Activated T-helper 2 cell treated with anti-CD3 and anti-CD28 coated beads, Interferon-gamma antibody, Interleukin-2, Interleukin-4, amounts not matched to agents 10 μg/mL and 5 μg/mL and 100 μg/mL, durations not matched to agents 14 hours and 24 hours and 36 hours (primary cell): Measurements from ENCODE around the gene TCEAL8. TPM values are rescaled to one million over a fixed set of nuclear protein-coding genes. Genes with fewer than 3 reads are reported as not detected.

ENCODE experiments used
- DNase-seq: peaks from one replicate; pipeline ENCODE4 v3.0.0; 2021; ENCODE audit warnings: low spot score
- H3K27ac Mint-ChIP-seq: one replicate; pipeline ENCODE4 v1.8.0; 2021; ENCODE audit warnings: mixed read lengths
- H3K27me3 Mint-ChIP-seq: one replicate; pipeline ENCODE4 v1.8.0; 2021; ENCODE audit warnings: low read depth, mixed read lengths
- H3K36me3 Mint-ChIP-seq: one replicate; pipeline ENCODE4 v1.8.0; 2021; ENCODE audit warnings: low read depth, mixed read lengths
- H3K4me1 Mint-ChIP-seq: one replicate; pipeline ENCODE4 v1.8.0; 2021; ENCODE audit warnings: low read depth, mixed read lengths
- H3K4me3 Mint-ChIP-seq: one replicate; pipeline ENCODE4 v1.8.0; 2021; ENCODE audit warnings: low read depth, mild to moderate bottlenecking, moderate library complexity, mixed read lengths
- H3K9me3 Mint-ChIP-seq: one replicate; pipeline ENCODE4 v1.8.0; 2021; ENCODE audit warnings: mixed read lengths
- intact Hi-C: fragments of 100-400 bp; cut with micrococcal nuclease; formaldehyde crosslinking; loops from one replicate; pipeline ENCODE4 v1.15.1; 2023
- total RNA-seq: library from RNA; stranded (reverse); gene quantifications from 2 replicates; pipeline ENCODE4 v1.2.3, GENCODE V29; 2022

The TCEAL8 gene, protein sequence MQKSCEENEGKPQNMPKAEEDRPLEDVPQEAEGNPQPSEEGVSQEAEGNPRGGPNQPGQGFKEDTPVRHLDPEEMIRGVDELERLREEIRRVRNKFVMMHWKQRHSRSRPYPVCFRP
- 28.1 and 30.1 TPM in 2 replicates for total RNA-seq

DNA sequence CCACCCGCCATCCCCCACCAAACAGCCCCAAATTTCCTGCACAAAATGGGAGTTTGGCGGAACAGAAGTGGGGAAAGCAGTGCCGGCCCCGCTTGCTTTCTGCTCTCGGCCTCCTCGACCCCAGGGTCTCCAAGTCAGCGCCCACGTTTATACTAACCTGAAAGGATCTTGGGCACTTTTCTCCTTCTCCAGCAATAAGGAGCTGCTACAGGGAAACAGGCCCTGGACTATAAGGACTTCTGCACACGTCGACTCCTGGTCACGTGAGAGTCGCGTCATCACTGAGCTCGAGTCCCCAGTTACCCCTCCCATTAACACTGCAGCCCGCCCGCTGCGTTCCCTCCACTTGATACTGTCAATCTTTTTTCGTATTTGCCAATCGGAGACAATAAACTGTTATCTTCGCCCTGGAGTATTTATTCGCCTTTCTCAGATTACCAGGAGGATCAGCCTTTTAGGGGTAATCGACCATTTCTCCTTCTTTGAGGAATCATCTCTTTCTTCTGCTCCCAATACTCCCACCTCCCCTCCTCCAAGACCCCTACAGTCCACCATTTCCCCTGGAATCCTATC lies at the start of gene TCEAL8:
TCEAL8 (minus strand) TSS at position 235 of the 573 bp plus-strand sequence. CDS start 1,176 bp downstream, outside the sequence.
- intact Hi-C loops, result loop anchor here (2.0 kb wide), 1 partner anchor 40 kb away; the partner anchor contains the start of gene BEX4
- DNase-seq, result peak; percentile 42
- peak within 1 kb of the TSS; percentile 98 for H3K4me3 Mint-ChIP-seq
- H3K9me3 Mint-ChIP-seq, result no peaks in the 10 kb centered on the region
- peaks cover 4% of the 10 kb centered on the region for H3K27me3 Mint-ChIP-seq
- peaks cover 22% of the 10 kb centered on the region for H3K36me3 Mint-ChIP-seq
- peak within 1 kb of the TSS; percentile 96 for H3K27ac Mint-ChIP-seq
- peaks cover 15% of the 10 kb centered on the region for H3K4me1 Mint-ChIP-seq

DNA sequence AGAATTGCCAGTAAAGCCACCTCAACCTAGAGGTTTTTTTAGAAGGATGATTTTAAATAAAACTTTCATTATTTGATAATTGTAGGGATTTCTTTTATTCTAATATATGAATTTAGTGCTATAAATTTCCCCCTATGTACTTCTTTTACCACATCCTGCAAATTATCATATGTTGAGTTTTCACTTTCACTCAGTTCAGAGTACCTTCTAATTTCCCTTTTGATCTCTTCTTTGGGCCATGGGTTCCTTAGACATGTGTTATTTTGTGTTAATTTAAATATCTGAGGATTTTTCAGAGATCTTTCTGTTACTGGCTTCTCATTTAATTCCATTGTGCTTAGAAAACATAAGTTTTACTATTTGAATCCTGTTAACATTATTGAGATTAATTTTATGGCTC lies 49.8 kb upstream of the TCEAL8 start:
- Mint-ChIP-seq H3K9me3 (no peaks in the 10 kb centered on the region), H3K27me3 (no peaks in the 10 kb centered on the region), H3K4me3 (no peak overlapping the region), H3K4me1 (peaks cover 3% of the 10 kb centered on the region), H3K36me3 (no peaks in the 10 kb centered on the region), H3K27ac (no peak overlapping the region)
- intact Hi-C loops, result no loop called here
- no peak for DNase-seq

- H3K4me1 Mint-ChIP-seq, result no peaks in the 10 kb centered on the region
- H3K27me3 Mint-ChIP-seq, result peaks cover 5% of the 10 kb centered on the region
- H3K4me3 Mint-ChIP-seq, result no peak overlapping the region
- H3K36me3 Mint-ChIP-seq, result no peaks in the 10 kb centered on the region
- H3K9me3 Mint-ChIP-seq, result no peaks in the 10 kb centered on the region
- DNase-seq, result no peak
- no peak overlapping the region for H3K27ac Mint-ChIP-seq
- intact Hi-C loops, result no loop called here
Observed at GRCh38 chrX:103293118-103293517, 38.2 kb upstream of the TCEAL8 start.

DNA sequence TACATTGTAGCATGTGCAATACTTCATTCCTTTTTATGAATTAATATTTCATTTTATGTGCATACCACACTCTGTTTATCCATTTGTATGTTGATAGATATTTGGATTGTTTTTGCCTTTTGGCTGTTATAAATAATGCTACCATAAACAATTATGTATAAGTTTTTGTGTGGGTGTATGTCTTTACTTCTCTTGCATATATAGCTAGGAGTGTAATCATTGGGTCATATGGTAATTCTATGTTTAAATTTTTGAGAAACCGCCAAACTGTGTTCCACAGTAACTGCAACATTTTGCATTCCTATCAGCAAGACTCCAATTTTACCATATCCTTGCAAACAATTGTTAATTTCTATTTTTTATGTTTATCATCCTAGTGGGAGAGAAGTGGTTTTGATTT lies 24.7 kb upstream of the TCEAL8 start:
- Mint-ChIP-seq H3K27me3 (peaks cover 35% of the 10 kb centered on the region), H3K27ac (no peak overlapping the region), H3K36me3 (no peaks in the 10 kb centered on the region), H3K4me1 (peaks cover 2% of the 10 kb centered on the region), H3K4me3 (no peak overlapping the region), H3K9me3 (no peaks in the 10 kb centered on the region)
- intact Hi-C loops, result no loop called here
- DNase-seq, result no peak

DNA sequence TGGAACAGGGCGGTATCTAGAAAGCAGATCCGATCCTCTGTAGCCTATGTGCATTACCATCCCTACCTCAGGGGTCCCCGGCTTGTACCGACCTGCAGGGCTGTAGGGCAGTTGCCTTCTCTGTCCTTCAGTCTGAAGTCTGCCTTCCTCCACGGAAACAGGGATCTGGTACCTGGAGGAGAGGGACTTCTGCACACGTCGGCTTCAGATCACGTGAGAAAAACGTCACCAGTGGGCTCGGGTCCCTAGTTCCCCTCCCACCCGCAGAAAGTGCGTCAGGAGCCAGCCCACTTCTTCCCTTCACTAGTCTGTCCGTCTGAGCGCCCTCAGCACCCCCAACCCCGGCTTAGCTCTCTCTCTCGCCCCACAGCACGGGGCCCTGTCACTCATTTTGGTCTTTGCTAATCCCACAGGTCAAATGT lies 21.6 kb upstream of the TCEAL8 start, which contains the start of gene TCEAL5:
TCEAL5 (minus strand) TSS at position 170 of the 422 bp plus-strand sequence. CDS start 2,187 bp downstream, outside the sequence.
- Mint-ChIP-seq H3K9me3 (no peaks in the 10 kb centered on the region), H3K4me1 (peaks cover 2% of the 10 kb centered on the region), H3K27me3 (peaks cover 46% of the 10 kb centered on the region), H3K4me3 (no peak within 1 kb of the TSS), H3K27ac (no peak within 1 kb of the TSS), H3K36me3 (no peaks in the 10 kb centered on the region)
- intact Hi-C loops, result no loop called here
- DNase-seq, result no peak

- intact Hi-C loops, result no loop called here
- Mint-ChIP-seq H3K36me3 (no peaks in the 10 kb centered on the region), H3K9me3 (no peaks in the 10 kb centered on the region), H3K27me3 (peaks cover 49% of the 10 kb centered on the region), H3K4me1 (peaks cover 2% of the 10 kb centered on the region), H3K4me3 (no peak overlapping the region), H3K27ac (no peak overlapping the region)
- DNase-seq, result no peak
Observed at GRCh38 chrX:103275947-103276567, 21.1 kb upstream of the TCEAL8 start.

GRCh38 chrX:103274284-103274683 lies 19.3 kb upstream of the TCEAL8 start:
- intact Hi-C loops, result no loop called here
- no peak for DNase-seq

DNA sequence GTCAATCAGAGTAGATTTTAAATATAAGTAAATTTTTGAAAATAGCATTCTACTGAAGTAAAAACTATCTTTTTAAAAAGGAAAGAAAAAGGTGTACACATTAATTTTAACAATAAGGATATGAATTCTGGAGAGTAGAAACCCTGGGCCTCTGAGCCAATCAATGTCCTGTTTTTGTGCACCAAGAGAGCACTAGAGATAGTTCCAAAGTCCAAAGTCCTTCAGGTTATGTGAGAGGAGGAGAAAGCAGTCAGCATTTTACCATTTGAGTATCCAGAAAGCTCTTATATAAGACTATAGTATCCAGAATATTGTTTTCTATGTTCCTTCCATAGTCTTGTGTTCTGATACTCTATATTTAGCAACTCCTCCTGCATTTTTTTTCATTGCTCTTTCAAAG lies 3.3 kb upstream of the TCEAL8 start:
- Mint-ChIP-seq H3K4me3 (no peak overlapping the region), H3K27me3 (peaks cover 12% of the 10 kb centered on the region), H3K9me3 (no peaks in the 10 kb centered on the region), H3K27ac (no peak overlapping the region), H3K4me1 (peaks cover 15% of the 10 kb centered on the region), H3K36me3 (peaks cover 16% of the 10 kb centered on the region)
- no peak for DNase-seq
- intact Hi-C loops, result no loop called here

More at GRCh38 chrX:103274284-103274683, 19.3 kb upstream of the TCEAL8 start:
- Mint-ChIP-seq H3K4me3 (no peak overlapping the region), H3K27me3 (peaks cover 45% of the 10 kb centered on the region), H3K4me1 (peaks cover 2% of the 10 kb centered on the region), H3K27ac (no peak overlapping the region), H3K36me3 (no peaks in the 10 kb centered on the region), H3K9me3 (no peaks in the 10 kb centered on the region)

DNA sequence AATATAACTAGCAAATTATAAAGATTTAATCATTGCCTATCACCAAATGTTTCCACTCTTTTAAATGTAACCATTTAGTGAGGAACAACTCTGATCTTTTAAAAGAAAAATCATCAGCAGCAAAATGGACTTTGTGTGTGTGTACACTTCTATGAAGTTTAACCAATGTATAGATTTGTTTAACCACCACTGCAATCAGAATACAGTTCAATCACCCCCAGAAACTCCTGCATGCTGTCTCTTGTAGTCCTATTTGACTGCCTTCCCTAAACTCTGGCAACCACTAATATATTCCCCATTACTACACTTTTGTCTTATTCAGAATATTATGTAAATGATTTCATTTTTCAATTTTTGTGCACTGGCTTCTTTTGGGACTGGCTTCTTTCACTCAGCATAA lies 1.7 kb upstream of the TCEAL8 start:
- Mint-ChIP-seq H3K4me3 (no peak overlapping the region), H3K4me1 (peaks cover 15% of the 10 kb centered on the region), H3K36me3 (peaks cover 22% of the 10 kb centered on the region), H3K27ac (no peak overlapping the region), H3K9me3 (no peaks in the 10 kb centered on the region), H3K27me3 (peaks cover 8% of the 10 kb centered on the region)
- intact Hi-C loops, result no loop called here
- no peak for DNase-seq

DNA sequence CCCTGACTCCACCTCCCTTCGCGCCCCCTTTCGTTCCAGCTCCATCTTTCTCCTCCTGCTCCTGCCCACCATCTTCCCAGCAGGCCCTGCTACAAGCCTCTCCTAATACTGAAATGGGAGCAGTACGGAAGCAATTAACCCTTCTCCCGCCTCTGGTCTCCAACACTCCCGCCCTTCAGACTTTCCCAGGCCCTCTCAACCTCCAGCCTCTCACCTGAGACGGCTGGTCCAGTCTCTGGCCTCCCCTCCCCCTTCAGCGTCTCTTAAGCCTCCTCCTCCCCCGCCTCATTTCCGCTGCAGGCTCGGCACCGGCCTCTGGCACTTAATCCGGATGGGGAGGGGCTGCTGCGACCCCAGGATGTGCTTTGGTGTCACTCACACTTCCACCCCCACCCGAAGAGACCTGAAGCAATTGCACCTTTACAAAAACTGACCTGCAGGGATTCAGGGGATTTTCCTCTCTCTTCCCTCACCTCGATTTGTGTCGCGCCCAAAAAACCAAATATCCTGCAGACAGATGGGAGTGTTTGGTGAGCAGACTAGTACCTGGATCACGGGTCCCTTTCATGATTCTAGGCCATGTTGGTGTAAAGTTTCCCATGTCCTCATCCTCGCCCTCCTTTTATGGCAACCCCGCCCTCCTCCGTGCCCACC lies 657 bp downstream of the TCEAL8 start:
- Mint-ChIP-seq H3K4me3 (peak overlapping the region; percentile 98), H3K9me3 (no peaks in the 10 kb centered on the region), H3K36me3 (peaks cover 22% of the 10 kb centered on the region), H3K4me1 (peaks cover 15% of the 10 kb centered on the region), H3K27me3 (peaks cover 4% of the 10 kb centered on the region), H3K27ac (peak overlapping the region; percentile 96)
- intact Hi-C loops, result loop anchor here (2.0 kb wide), 1 partner anchor 39 kb away; the partner anchor contains the start of gene BEX4
- DNase-seq, result peak; percentile 15

- intact Hi-C loops, result loop anchor here (2.0 kb wide), 1 partner anchor 39 kb away; the partner anchor contains the start of gene BEX4
- Mint-ChIP-seq H3K27ac (peak overlapping the region; percentile 72), H3K9me3 (no peaks in the 10 kb centered on the region), H3K4me1 (peaks cover 15% of the 10 kb centered on the region), H3K36me3 (peaks cover 22% of the 10 kb centered on the region), H3K4me3 (peak overlapping the region; percentile 98), H3K27me3 (peaks cover 4% of the 10 kb centered on the region)
- no peak for DNase-seq
Observed at GRCh38 chrX:103253608-103254007, 1.3 kb downstream of the TCEAL8 start.

GRCh38 chrX:103250977-103251376 lies 4.0 kb downstream of the TCEAL8 start:
- H3K4me3 Mint-ChIP-seq, result no peak overlapping the region
- peaks cover 4% of the 10 kb centered on the region for H3K27me3 Mint-ChIP-seq
- H3K36me3 Mint-ChIP-seq, result peaks cover 22% of the 10 kb centered on the region
- H3K27ac Mint-ChIP-seq, result no peak overlapping the region
- H3K4me1 Mint-ChIP-seq, result peaks cover 15% of the 10 kb centered on the region
- intact Hi-C loops, result no loop called here
- no peak for DNase-seq
- no peaks in the 10 kb centered on the region for H3K9me3 Mint-ChIP-seq
